ENCODE measurements around the gene DALRD3.

Gene DALRD3

DNA sequence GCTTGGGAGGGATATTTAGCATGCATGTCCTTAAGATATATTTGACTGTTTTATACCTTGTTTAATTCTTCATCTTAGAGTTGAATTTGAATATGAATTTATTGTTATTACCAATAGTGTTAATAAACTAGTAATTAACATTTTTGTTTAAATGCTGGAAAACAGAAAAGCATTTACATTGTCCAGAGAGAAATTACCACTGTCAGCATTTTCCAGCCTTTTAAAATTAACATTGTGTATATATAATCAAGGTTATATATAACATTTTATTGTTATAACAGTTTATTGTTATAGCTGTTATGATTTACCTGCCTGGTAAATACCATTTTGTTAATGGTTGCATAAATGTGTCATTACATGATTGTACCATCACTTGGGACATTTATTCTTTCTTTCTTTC, 36.4 kb downstream of the DALRD3 start:
- TF ChIP-seq, protein P1, sequence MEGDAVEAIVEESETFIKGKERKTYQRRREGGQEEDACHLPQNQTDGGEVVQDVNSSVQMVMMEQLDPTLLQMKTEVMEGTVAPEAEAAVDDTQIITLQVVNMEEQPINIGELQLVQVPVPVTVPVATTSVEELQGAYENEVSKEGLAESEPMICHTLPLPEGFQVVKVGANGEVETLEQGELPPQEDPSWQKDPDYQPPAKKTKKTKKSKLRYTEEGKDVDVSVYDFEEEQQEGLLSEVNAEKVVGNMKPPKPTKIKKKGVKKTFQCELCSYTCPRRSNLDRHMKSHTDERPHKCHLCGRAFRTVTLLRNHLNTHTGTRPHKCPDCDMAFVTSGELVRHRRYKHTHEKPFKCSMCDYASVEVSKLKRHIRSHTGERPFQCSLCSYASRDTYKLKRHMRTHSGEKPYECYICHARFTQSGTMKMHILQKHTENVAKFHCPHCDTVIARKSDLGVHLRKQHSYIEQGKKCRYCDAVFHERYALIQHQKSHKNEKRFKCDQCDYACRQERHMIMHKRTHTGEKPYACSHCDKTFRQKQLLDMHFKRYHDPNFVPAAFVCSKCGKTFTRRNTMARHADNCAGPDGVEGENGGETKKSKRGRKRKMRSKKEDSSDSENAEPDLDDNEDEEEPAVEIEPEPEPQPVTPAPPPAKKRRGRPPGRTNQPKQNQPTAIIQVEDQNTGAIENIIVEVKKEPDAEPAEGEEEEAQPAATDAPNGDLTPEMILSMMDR (IDR thresholded peaks at IDR 0.05; ENCODE audit: extremely low read depth, insufficient read depth, missing control alignments): no peak
- in situ Hi-C loops (cut with MboI; ENCODE audit: low pct_unique_long_range_greater_than_20kb, low sequenced_read_pairs, unreplicated experiment): no loop called here
- DNase-seq (ENCODE audit: low spot score): no peak

DNA sequence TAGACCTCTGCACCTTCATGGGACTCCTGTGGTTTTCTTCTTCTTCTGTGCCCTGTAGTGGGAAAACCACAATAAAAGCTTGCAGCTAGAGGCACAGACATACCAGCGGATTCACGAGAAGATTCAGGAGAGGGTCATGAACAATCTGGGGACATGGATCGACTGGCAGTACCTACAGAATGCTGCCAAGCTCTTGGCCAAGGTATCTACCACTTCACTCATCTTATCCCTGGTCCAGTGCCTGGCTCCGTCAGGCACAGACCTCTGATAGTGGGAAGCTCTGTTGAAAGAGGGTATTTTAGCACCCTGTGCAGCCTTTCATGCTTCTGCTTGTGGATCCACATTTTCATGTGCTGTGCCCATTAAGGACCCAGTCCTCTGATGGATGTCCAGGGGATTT, 38.1 kb downstream of the DALRD3 start:
- DNase-seq (ENCODE audit: low spot score): no peak
- TF ChIP-seq, protein P1 (IDR thresholded peaks at IDR 0.05; ENCODE audit: extremely low read depth, insufficient read depth, missing control alignments): no peak
- in situ Hi-C loops (cut with MboI; ENCODE audit: low pct_unique_long_range_greater_than_20kb, low sequenced_read_pairs, unreplicated experiment): no loop called here

DNA sequence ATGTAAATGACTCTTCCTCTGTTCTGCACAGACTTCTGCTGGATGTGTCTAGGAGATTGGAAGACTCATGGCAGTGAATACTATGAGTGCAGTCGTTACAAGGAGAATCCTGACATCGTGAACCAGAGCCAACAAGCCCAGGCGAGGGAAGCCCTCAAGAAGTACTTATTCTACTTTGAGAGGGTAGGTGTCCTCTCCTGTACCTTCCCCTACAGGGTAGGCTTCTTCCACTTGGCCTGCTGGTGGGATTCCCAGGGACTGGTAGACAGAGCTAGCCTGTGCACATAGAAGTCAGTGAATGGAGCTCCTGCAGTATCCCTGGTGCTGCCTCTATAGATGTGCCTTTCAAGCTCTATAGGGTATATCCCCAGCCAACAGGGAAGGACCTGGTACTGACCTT, 38.9 kb downstream of the DALRD3 start:
- DNase-seq (ENCODE audit: low spot score): no peak
- in situ Hi-C loops (cut with MboI; ENCODE audit: low pct_unique_long_range_greater_than_20kb, low sequenced_read_pairs, unreplicated experiment): no loop called here
- TF ChIP-seq, protein P1 (IDR thresholded peaks at IDR 0.05; ENCODE audit: extremely low read depth, insufficient read depth, missing control alignments): no peak

DNA sequence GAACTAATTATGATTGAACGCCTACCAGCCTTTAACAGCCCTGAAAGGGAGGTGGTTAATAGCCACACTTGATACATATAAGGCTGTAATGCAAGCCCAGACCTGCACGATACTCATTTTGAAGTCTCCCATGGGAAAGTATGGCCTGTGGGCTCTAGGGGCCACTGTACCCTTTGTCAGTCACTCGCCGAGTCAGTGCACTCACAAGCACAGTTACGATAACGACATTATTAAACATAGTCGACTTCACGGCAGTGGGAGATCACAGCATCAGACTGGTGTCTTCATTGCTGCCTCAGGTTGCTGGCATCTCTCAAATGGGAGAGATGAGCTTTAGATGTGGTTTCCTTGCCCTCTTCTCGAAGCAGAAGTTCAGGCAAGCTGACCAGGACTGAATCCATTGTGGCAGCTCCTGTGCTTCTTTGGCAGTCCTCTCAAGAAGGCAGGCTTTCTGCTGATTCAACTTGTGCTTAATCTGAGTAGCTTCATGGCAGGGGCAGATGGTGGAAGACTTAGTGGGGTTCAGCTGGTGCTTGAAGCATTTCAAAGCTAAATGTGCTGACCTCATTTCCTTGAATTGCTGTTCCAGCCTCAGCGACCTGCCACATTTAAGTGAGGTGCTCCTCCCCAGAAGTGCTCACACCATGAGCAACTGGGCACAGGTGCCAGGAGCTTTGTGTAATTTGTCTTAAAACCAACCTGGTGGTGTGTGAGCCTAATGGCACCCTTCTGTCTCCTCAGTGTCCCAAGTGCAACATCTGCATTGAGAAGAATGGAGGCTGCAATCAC, 44.1 kb downstream of the DALRD3 start:
- DNase-seq (ENCODE audit: low spot score): no peak
- TF ChIP-seq, protein P1 (IDR thresholded peaks at IDR 0.05; ENCODE audit: extremely low read depth, insufficient read depth, missing control alignments): no peak
- in situ Hi-C loops (cut with MboI; ENCODE audit: low pct_unique_long_range_greater_than_20kb, low sequenced_read_pairs, unreplicated experiment): no loop called here

DNA sequence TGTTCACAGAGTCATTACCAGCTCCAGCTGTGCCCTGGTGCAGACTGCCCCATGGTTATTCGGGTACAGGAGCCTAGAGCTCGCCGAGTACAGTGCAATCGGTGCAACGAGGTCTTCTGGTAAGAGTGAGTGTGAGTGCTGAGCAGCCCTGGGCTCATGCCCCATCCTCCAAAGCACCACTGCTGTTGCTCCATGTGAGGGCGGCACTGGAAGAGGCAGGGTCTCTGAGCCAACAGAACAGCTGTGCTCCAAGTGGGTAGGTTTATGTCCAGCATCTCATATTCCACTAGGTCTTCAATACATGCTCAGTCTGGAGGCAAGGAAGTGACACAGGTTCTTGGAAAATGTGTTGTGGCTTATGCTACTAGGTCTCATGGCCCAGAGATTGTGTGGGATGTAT, 47.8 kb downstream of the DALRD3 start:
- in situ Hi-C loops (cut with MboI; ENCODE audit: low pct_unique_long_range_greater_than_20kb, low sequenced_read_pairs, unreplicated experiment): no loop called here
- TF ChIP-seq, protein P1 (IDR thresholded peaks at IDR 0.05; ENCODE audit: extremely low read depth, insufficient read depth, missing control alignments): no peak
- no peak for DNase-seq (ENCODE audit: low spot score)

DNA sequence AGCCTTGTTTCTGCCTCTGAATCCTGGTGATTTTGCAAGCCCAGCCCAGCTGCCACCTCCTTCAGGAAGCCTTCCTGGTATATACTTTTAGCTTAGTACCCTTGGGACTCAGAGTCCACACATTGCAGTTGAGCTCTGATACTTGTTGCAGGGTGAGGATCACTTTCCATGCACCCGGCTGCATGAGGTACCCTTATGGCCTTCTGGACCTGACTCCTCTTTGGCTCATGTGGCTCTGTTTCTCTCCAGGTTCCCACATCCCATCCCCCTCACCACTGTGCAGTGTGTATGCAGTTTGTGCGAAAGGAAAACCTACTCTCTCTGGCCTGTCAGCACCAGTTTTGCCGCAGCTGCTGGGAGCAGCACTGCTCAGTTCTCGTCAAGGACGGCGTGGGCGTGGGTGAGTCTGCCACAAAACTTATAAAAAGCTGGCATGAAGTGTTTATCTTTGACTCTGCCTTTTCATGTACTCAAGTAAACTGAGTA, 51.5 kb downstream of the DALRD3 start:
- DNase-seq (ENCODE audit: low spot score): no peak
- in situ Hi-C loops (cut with MboI; ENCODE audit: low pct_unique_long_range_greater_than_20kb, low sequenced_read_pairs, unreplicated experiment): no loop called here
- TF ChIP-seq, protein P1 (IDR thresholded peaks at IDR 0.05; ENCODE audit: extremely low read depth, insufficient read depth, missing control alignments): no peak
